SK-N-SH treated with all-trans-retinoic acid at 6 μM for 48 hours (cell line): ENCODE data around the gene DNAAF2.

ENCODE experiments used
- CSRNP3 ChIP-seq: fragments of 250-450 bp; sonication (Bioruptor Pico); IDR thresholded peaks from 2 replicates; pipeline ENCODE4 v1.5.1; 2021; ENCODE audit warnings: mild to moderate bottlenecking, moderate library complexity
- ESRRG ChIP-seq: fragments of 250-450 bp; sonication (Bioruptor Pico); IDR thresholded peaks from 2 replicates; pipeline ENCODE4 v1.6.1; 2021; ENCODE audit warnings: mild to moderate bottlenecking
- ISL1 ChIP-seq: fragments of 250-450 bp; sonication (Bioruptor Pico); IDR thresholded peaks from 2 replicates; pipeline ENCODE4 v2.1.2; 2022; ENCODE audit warnings: mild to moderate bottlenecking, moderate library complexity
- OSR1 ChIP-seq: fragments of 250-450 bp; sonication (Bioruptor Pico); IDR thresholded peaks from 2 replicates; pipeline ENCODE4 v1.8.0; 2022; ENCODE audit warnings: moderate library complexity, mild to moderate bottlenecking, inconsistent platforms
- POU6F1 ChIP-seq: fragments of 250-450 bp; sonication (Bioruptor Pico); IDR thresholded peaks from 2 replicates; pipeline ENCODE4 v1.8.0; 2021; ENCODE audit warnings: low read depth, mild to moderate bottlenecking, moderate library complexity, borderline replicate concordance
- RARB ChIP-seq: fragments of 250-450 bp; sonication (Bioruptor Pico); IDR thresholded peaks from 2 replicates; pipeline ENCODE4 v1.8.0; 2021; ENCODE audit warnings: mild to moderate bottlenecking, moderate library complexity
- ZFP3 ChIP-seq: fragments of 250-450 bp; sonication (Bioruptor Pico); IDR thresholded peaks from 2 replicates; pipeline ENCODE4 v1.5.0; 2020; ENCODE audit warnings: mild to moderate bottlenecking, moderate library complexity
- ZFP30 ChIP-seq: fragments of 450-650 bp; formaldehyde crosslinking; IDR thresholded peaks from 2 replicates; pipeline ENCODE4 v1.5.0; 2022; ENCODE audit warnings: mild to moderate bottlenecking, moderate library complexity
- ZNF565 ChIP-seq: fragments of 450-650 bp; formaldehyde crosslinking; conservative IDR thresholded peaks from 2 replicates; pipeline ENCODE4 v1.5.0; 2020; ENCODE audit warnings: low read depth, mild to moderate bottlenecking, moderate library complexity
- ZNF70 ChIP-seq: fragments of 450-650 bp; formaldehyde crosslinking; IDR thresholded peaks from 2 replicates; pipeline ENCODE4 v1.5.0; 2020; ENCODE audit warnings: mild to moderate bottlenecking, moderate library complexity
- TF ChIP-seq, protein P1 (sequence below): fragments of 250-450 bp; sonication (Bioruptor Pico); IDR thresholded peaks from 2 replicates; pipeline ENCODE4 v1.8.0; 2020; ENCODE audit warnings: mild to moderate bottlenecking, moderate library complexity, borderline replicate concordance

GRCh38 chr14:49612671-49613070 lies 22.4 kb downstream of the DNAAF2 start:
- TF ChIP-seq ISL1 (no peak), ZFP30 (CRISPR knock-in tag) (no peak), OSR1 (CRISPR knock-in tag) (no peak), ESRRG (CRISPR knock-in tag) (no peak), ZNF70 (CRISPR knock-in tag) (no peak), RARB (CRISPR knock-in tag) (no peak), ZFP3 (CRISPR knock-in tag) (no peak), ZNF565 (CRISPR knock-in tag) (no peak), POU6F1 (CRISPR knock-in tag) (no peak), CSRNP3 (CRISPR knock-in tag) (no peak)
- TF ChIP-seq, protein P1, sequence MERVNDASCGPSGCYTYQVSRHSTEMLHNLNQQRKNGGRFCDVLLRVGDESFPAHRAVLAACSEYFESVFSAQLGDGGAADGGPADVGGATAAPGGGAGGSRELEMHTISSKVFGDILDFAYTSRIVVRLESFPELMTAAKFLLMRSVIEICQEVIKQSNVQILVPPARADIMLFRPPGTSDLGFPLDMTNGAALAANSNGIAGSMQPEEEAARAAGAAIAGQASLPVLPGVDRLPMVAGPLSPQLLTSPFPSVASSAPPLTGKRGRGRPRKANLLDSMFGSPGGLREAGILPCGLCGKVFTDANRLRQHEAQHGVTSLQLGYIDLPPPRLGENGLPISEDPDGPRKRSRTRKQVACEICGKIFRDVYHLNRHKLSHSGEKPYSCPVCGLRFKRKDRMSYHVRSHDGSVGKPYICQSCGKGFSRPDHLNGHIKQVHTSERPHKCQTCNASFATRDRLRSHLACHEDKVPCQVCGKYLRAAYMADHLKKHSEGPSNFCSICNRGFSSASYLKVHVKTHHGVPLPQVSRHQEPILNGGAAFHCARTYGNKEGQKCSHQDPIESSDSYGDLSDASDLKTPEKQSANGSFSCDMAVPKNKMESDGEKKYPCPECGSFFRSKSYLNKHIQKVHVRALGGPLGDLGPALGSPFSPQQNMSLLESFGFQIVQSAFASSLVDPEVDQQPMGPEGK (CRISPR knock-in tag): no peak
